Panc1 (cell line): ENCODE results near the gene MAF.

Source experiments
- CTCF ChIP-seq: fragments of 450-650 bp; IDR thresholded peaks from 2 replicates; pipeline ENCODE4 v1.5.1; 2017; ENCODE audit warnings: mild to moderate bottlenecking
- POLR2AphosphoS5 ChIP-seq: IDR thresholded peaks from 2 replicates; pipeline ENCODE4 v1.6.1; 2012; ENCODE audit warnings: mild to moderate bottlenecking, low read depth, low read length, moderate library complexity
- REST ChIP-seq, 2 experiments: IDR thresholded peaks; 2 replicates each; pipeline ENCODE4 v1.6.1; 2011 to 2012; ENCODE audit warnings: low read depth in 2 of 2, control low read depth in 1 of 2, low read length in 1 of 2, mild to moderate bottlenecking in 1 of 2, moderate library complexity in 1 of 2; ENCODE audit not compliant: insufficient read depth in 1 of 2
- SIN3A ChIP-seq: IDR thresholded peaks from 2 replicates; pipeline ENCODE4 v1.6.1; 2012; ENCODE audit warnings: low read depth, mild to moderate bottlenecking, low read length, moderate library complexity, borderline replicate concordance; ENCODE audit not compliant: insufficient read depth
- TCF7L2 ChIP-seq: IDR thresholded peaks from 2 replicates; pipeline ENCODE4 v1.6.1; 2011; ENCODE audit warnings: mild to moderate bottlenecking, low read depth, low read length, inconsistent platforms

DNA sequence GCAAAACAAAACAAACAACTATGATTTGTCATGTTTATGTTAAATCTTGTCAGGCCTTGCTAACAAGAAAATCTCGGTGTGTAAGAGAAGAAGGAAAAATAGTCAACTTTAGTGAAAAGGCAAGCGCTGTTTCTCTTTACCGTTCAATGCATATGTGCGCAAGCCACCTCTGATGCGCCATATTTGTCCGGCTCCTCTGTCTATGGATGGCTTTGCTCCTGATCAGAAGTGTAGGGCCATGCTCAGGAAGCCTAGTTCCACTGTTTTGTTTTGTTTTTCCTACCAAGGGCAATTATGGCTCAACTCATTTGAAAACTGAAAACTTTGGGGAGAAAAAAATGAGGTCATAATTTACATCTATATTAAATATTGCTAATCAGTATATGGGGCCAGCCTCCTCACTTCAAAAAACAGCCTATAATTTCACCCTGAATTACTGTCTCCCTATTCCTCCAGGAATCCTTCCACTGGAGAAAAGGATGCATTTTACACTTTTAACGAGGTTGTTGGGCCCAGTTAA lies 4.5 kb downstream of the MAF start:
- no peak for TF ChIP-seq CTCF
- no peak for TF ChIP-seq TCF7L2
- no peak for TF ChIP-seq POLR2AphosphoS5
- TF ChIP-seq REST (IDR thresholded peaks at IDR 0.05; ENCODE audit: insufficient read depth in 1 of 2, low read depth in 2 of 2, low read length in 1 of 2), result no peak
- no peak for TF ChIP-seq SIN3A
